ENCODE results near the gene CCN5.
"Not testable (repeated sequence)": the region's sequence is repeated elsewhere in the genome, so short reads cannot be mapped to it uniquely, and the experiment has no call there.

Gene CCN5

GRCh38 chr20:44693627-44694026 lies 21.5 kb upstream of the CCN5 start:
- no peak for DNase-seq (ENCODE audit: extremely low spot score, insufficient read length, low read depth)
- FAIRE-seq = no peak

- DNase-seq (ENCODE audit: extremely low spot score, insufficient read length, low read depth) = no peak
- FAIRE-seq = no peak
Measured at GRCh38 chr20:44694159-44694558, 21.0 kb upstream of the CCN5 start.

GRCh38 chr20:44695295-44695673 lies 19.9 kb upstream of the CCN5 start:
- DNase-seq (ENCODE audit: extremely low spot score, insufficient read length, low read depth) (no peak), FAIRE-seq (no peak)

GRCh38 chr20:44695674-44696300 lies 19.4 kb upstream of the CCN5 start:
- no peak for FAIRE-seq
- no peak for DNase-seq (ENCODE audit: extremely low spot score, insufficient read length, low read depth)

- no peak for DNase-seq (ENCODE audit: extremely low spot score, insufficient read length, low read depth)
- no peak for FAIRE-seq
Measured at GRCh38 chr20:44696315-44696714, 18.9 kb upstream of the CCN5 start.

GRCh38 chr20:44697041-44697440 lies 18.1 kb upstream of the CCN5 start:
- FAIRE-seq; DNase-seq (ENCODE audit: extremely low spot score, insufficient read length, low read depth): not testable (repeated sequence)

GRCh38 chr20:44698351-44698750 lies 16.8 kb upstream of the CCN5 start:
- FAIRE-seq (no peak), DNase-seq (ENCODE audit: extremely low spot score, insufficient read length, low read depth) (no peak)

- DNase-seq (ENCODE audit: extremely low spot score, insufficient read length, low read depth) = no peak
- no peak for FAIRE-seq
Measured at GRCh38 chr20:44700306-44700705, 14.9 kb upstream of the CCN5 start.

GRCh38 chr20:44701118-44701857 lies 13.9 kb upstream of the CCN5 start:
- FAIRE-seq (no peak), DNase-seq (ENCODE audit: extremely low spot score, insufficient read length, low read depth) (no peak)

- DNase-seq (ENCODE audit: extremely low spot score, insufficient read length, low read depth) = no peak
Measured at GRCh38 chr20:44701858-44702256, 13.3 kb upstream of the CCN5 start.

GRCh38 chr20:44702776-44703175 lies 12.4 kb upstream of the CCN5 start:
- DNase-seq (ENCODE audit: extremely low spot score, insufficient read length, low read depth) = no peak
- no peak for FAIRE-seq

More at GRCh38 chr20:44701858-44702256, 13.3 kb upstream of the CCN5 start:
- no peak for FAIRE-seq

- FAIRE-seq = no peak
Measured at GRCh38 chr20:44703183-44703925, 11.8 kb upstream of the CCN5 start.

GRCh38 chr20:44703956-44704488 lies 11.1 kb upstream of the CCN5 start:
- DNase-seq (ENCODE audit: extremely low spot score, insufficient read length, low read depth) (no peak), FAIRE-seq (no peak)

More at GRCh38 chr20:44703183-44703925, 11.8 kb upstream of the CCN5 start:
- DNase-seq (ENCODE audit: extremely low spot score, insufficient read length, low read depth) = no peak

- no peak for DNase-seq (ENCODE audit: extremely low spot score, insufficient read length, low read depth)
- no peak for FAIRE-seq
Measured at GRCh38 chr20:44704551-44704971, 10.6 kb upstream of the CCN5 start.

GRCh38 chr20:44705364-44706094 lies 9.6 kb upstream of the CCN5 start:
- no peak for FAIRE-seq
- no peak for DNase-seq (ENCODE audit: extremely low spot score, insufficient read length, low read depth)

- FAIRE-seq = no peak
- no peak for DNase-seq (ENCODE audit: extremely low spot score, insufficient read length, low read depth)
Measured at GRCh38 chr20:44706301-44707017, 8.7 kb upstream of the CCN5 start.

GRCh38 chr20:44707018-44707579 lies 8.1 kb upstream of the CCN5 start:
- DNase-seq (ENCODE audit: extremely low spot score, insufficient read length, low read depth) (no peak), FAIRE-seq (no peak)

- no peak for FAIRE-seq
- no peak for DNase-seq (ENCODE audit: extremely low spot score, insufficient read length, low read depth)
Measured at GRCh38 chr20:44709380-44709779, 5.8 kb upstream of the CCN5 start.

- FAIRE-seq = no peak
Measured at GRCh38 chr20:44709797-44710196, 5.4 kb upstream of the CCN5 start.

More at GRCh38 chr20:44709797-44710196, 5.4 kb upstream of the CCN5 start:
- no peak for DNase-seq (ENCODE audit: extremely low spot score, insufficient read length, low read depth)
